ENCODE results near the gene NTS.

The NTS gene

DNA sequence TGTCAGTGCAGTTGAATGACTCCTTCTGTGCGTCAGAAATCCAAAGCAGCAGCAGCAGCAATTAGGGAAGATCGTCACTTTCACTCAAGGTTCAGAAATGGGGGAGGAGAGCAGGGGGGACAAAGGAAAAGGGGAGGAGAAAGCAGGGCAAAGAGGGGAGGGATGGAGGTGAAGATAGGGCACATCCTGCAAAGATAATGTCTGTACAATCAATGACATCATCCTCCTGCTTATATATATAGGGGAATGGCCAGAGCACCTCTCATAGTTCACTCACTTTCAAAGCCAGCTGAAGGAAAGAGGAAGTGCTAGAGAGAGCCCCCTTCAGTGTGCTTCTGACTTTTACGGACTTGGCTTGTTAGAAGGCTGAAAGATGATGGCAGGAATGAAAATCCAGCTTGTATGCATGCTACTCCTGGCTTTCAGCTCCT, at the start of gene NTS:
Gene NTS, plus strand, starts transcription at position 265 of the 431 bp plus-strand sequence. Its CDS starts 109 bp downstream, at position 374.
- intact Hi-C loops (cut with DNase I): no loop called here

DNA sequence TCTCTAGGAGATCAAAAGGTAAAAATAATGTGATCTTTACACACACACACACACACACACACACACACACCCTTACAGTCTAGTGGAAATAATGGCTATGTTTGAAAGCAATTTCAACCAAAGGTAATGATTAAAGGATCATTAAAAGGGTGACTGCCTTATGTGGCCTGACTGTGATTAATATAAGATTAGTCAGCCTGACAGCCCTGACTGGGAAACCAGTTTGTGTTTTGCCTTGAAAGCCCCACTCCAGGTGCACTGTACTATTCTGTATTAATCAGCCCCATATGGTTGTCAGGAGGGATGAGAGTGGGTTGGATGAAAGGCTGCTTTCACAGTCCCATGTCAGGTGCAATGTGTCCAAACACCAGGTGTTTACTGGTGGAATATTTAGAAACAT, 48.3 kb upstream of the NTS start:
- no peak for DNase-seq
- intact Hi-C loops (cut with DNase I): no loop called here

More for the DNA sequence above, at the start of gene NTS:
- no peak for DNase-seq

DNA sequence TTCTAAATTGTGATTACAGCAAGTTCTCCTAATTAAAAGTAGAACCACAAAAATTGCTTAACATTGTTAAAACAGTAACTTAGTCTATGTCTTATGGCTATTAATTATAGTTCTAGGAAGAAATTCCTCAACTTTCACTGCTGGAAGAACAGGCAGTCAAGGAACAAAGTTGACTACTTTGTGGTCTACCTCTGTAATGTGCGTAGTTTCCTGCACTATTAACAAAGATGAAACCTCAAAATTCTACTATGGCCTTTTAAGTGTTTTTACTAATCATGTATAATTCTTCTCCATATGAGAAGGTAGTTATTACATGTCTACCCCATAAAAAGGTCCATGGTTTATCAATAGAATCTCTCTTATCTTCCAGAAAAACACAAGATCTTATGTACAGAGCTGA, 45.5 kb upstream of the NTS start:
- DNase-seq: no peak
- intact Hi-C loops (cut with DNase I): no loop called here

- DNase-seq: no peak
- intact Hi-C loops (cut with DNase I): no loop called here
Measured at GRCh38 chr12:85829391-85829790, 44.7 kb upstream of the NTS start.

- intact Hi-C loops (cut with DNase I): no loop called here
- no peak for DNase-seq
Measured at GRCh38 chr12:85831327-85831990, 42.6 kb upstream of the NTS start.

DNA sequence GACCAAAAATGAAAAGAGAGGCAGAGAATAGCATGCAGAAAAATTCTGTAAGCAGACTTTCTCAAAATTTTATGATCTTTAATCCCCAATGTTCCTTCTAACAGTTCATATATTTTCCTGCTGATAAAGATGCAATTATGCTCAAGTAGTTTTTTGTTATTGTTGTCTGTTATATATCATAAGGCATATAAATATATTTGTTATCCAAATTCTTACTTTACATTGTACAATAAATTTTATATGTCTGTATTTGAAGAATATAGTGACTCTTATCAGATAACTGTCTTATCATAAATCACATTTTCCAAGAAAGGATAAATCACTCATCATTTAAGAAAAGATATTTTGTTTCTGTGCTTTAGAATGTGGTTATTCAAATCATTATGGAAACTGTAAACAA, 40.5 kb upstream of the NTS start:
- intact Hi-C loops (cut with DNase I): no loop called here
- no peak for DNase-seq

DNA sequence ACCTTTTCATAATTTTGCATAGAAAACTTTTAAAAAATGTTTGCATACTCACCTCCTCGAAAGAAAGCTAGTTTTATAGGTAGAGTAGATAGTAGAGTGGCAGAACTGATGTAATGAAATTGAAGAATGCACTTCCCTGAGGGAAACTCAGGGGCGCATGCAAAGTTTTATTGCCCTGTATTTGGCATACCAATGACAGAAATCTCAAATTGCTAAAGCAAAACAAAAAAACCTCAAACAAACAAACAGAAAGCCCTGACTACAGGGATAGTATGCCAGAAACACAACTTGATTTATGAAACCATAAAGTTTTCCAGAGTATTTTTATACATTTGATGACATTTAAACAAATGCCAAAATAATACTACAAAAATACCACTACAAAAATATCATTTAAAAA, 39.7 kb upstream of the NTS start:
- no peak for DNase-seq
- intact Hi-C loops (cut with DNase I): no loop called here

- intact Hi-C loops (cut with DNase I): no loop called here
Measured at GRCh38 chr12:85835426-85836196, 38.5 kb upstream of the NTS start.

GRCh38 chr12:85836197-85837090, 37.7 kb upstream of the NTS start, which contains the start of gene RASSF9:
Gene RASSF9 (minus strand): TSS chr12:85836409. CDS start chr12:85836201, 208 bp downstream.
- peak in 11 of 42 donors; percentile 2 to 63 (median 22) for DNase-seq
- intact Hi-C loops (cut with DNase I): no loop called here

More at GRCh38 chr12:85835426-85836196, 38.5 kb upstream of the NTS start:
- DNase-seq: no peak

DNA sequence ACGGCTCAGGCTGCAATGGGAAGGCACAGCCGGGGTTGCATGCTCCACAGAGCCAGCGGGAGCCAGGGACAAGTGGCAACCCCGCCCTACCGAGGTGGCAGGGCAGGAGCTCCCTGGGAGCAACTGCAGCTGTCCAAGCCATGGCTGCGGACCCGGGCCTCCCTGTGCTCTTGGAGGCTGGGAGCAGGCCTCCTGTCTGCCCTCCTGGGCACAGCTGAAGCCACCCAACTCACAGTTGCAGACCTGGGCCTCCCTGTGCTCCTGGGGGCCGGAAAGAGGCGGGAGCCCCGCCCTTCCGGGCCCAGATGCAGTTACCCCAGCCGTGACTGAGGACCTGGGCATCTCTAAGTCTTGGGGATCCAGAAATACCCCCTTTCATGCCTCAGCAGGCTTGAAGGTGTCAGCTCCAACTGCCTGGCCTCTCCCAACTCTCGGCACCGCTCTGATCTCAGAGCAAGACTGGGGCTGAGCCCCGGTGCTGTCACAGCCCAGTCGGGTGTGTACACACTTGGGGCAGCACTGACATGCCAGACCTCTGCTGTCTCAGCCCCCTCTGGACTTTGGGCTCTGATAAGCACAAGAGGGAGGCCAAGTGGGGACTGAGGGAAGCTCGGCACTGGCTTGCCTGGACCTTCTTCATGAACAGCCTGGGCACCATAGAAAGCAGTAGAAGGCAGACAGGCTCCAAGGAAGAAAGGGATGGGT, 30.3 kb upstream of the NTS start:
- intact Hi-C loops (cut with DNase I): no loop called here
- no peak for DNase-seq

- DNase-seq: no peak
- intact Hi-C loops (cut with DNase I): no loop called here
Measured at GRCh38 chr12:85849344-85849743, 24.8 kb upstream of the NTS start.

DNA sequence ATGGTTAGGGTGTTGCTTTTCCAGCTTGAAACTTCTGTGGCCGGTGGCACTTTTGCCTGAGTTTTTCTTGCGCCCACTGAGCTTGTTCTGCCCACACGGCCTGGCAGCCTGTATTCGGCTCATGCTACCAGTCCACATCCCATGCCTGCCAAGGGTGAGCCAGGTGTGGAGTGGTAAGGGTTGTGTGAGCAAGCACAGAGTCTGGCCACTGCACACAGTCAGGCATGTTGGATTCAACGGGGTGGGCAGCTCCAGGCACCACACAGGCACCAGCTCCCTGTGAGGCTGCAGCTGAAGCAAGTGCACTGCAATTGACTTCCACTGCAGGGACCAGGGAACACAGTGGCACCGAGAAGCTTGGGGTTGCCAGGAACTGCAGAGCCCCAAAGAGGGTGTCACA, 18.8 kb upstream of the NTS start:
- DNase-seq: no peak
- intact Hi-C loops (cut with DNase I): no loop called here

- no peak for DNase-seq
- intact Hi-C loops (cut with DNase I): no loop called here
Measured at GRCh38 chr12:85856966-85857365, 17.1 kb upstream of the NTS start.

GRCh38 chr12:85865890-85866289, 8.2 kb upstream of the NTS start:
- no peak for DNase-seq
- intact Hi-C loops (cut with DNase I): loop anchor here (10.0 kb wide), 1 partner anchor 391 kb away; no protein-coding TSS in a partner anchor

GRCh38 chr12:85866986-85867776, 6.9 kb upstream of the NTS start:
- intact Hi-C loops (cut with DNase I): loop anchor here (10.0 kb wide), 1 partner anchor 392 kb away; no protein-coding TSS in a partner anchor
- DNase-seq: peak in 15 of 42 donors; percentile 8 to 66 (median 38)

DNA sequence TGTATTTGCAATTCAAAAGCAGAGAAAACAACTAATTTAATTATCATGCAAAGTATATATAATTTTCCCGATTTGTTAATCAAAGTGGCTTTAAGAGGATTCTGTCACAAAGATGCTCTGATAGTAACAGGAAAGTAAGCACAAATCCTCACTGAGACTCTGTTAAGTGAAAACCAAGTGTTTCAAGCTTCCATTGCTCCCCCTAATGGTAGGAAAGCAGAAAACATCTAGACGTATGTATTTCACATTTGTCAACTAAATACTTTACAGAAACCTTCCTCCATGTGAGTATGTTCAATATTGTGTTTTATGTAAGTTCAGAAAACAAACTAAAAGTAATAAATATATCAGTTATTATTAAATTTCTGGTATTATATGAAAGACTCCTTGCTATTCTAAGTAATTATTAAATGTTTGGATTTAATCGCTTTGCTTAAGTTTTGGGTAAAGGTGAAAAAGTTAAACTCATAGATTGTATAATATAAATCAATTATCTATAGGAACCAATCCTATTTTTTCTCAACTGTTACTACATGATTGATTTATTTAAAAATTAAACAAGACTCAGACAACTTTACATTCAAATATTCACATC, 1.5 kb upstream of the NTS start:
- intact Hi-C loops (cut with DNase I): no loop called here
- DNase-seq: peak in 3 of 42 donors; percentile 10 to 48 (median 29)

DNA sequence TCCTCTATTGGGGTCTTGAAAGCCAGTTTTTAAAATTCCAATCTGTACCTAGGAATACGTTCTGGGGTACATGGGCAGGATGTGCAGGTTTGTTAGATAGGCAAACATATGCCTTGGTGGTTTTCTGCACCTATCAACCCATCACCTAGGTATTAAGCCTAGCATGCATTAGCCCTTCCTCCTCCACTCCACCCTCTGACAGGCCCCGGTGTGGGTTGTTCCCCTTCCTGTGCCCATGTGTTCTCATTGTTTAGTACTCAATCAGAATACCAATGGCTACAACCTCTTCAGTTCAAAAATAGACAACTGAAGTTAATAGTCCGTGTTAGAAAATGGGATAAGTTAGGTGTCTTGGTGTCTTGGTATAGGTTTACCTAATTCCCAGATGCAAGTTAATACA, 3.4 kb downstream of the NTS start:
- no peak for DNase-seq
- intact Hi-C loops (cut with DNase I): no loop called here

- no peak for DNase-seq
- intact Hi-C loops (cut with DNase I): no loop called here
Measured at GRCh38 chr12:85883763-85884162, 9.7 kb downstream of the NTS start.

Measured in head of caudate nucleus (tissue), 42 donors.